A549 (cell line): ENCODE measurements around the gene ZNF410.

Experiments
- BCL3 ChIP-seq: fragments of >200 bp; sonication (Bioruptor Twin); formaldehyde crosslinking; IDR thresholded peaks from 3 replicates; pipeline ENCODE4 v1.6.1; 2016
- EP300 ChIP-seq, 2 experiments: fragments of >200 bp; sonication (Bioruptor Twin); formaldehyde crosslinking; IDR thresholded peaks; 2 replicates in 1 of 2; 3 replicates in 1 of 2; pipeline ENCODE4 v1.6.1; 2016 to 2017
- JUN ChIP-seq, 2 experiments: fragments of >200 bp; sonication (Bioruptor Twin); formaldehyde crosslinking; IDR thresholded peaks; 2 replicates in 1 of 2; 3 replicates in 1 of 2; pipeline ENCODE4 v1.6.1; 2016 to 2017
- JUNB ChIP-seq: fragments of >200 bp; sonication (Bioruptor Twin); formaldehyde crosslinking; IDR thresholded peaks from 2 replicates; pipeline ENCODE4 v1.6.1; 2016
- KDM5A ChIP-seq: fragments of 200-600 bp; sonication (generic); IDR thresholded peaks from 2 replicates; pipeline ENCODE4 v1.6.1; 2016; ENCODE audit warnings: antibody characterized with exemption, mild to moderate bottlenecking
- MAZ ChIP-seq: fragments of 150-350 bp; IDR thresholded peaks from 2 replicates; pipeline ENCODE4 v1.6.1; 2014; ENCODE audit warnings: antibody characterized with exemption, low read depth, low read length, borderline replicate concordance
- PHF8 ChIP-seq: fragments of 200-600 bp; sonication (generic); IDR thresholded peaks from 2 replicates; pipeline ENCODE4 v1.6.1; 2016; ENCODE audit warnings: low read depth, mild to moderate bottlenecking, antibody characterized with exemption, moderate library complexity, borderline replicate concordance
- POLR2A ChIP-seq: IDR thresholded peaks from 2 replicates; pipeline ENCODE4 v1.6.1; 2012; ENCODE audit warnings: mild to moderate bottlenecking, low read length
- POLR2AphosphoS2 ChIP-seq: conservative IDR thresholded peaks from 2 replicates; pipeline ENCODE4 v1.6.1; 2012; ENCODE audit warnings: low read length, improper control_type of control experiment, inconsistent platforms
- ZC3H11A ChIP-seq: fragments of 450-650 bp; IDR thresholded peaks from 2 replicates; pipeline ENCODE4 v1.6.1; 2014; ENCODE audit warnings: antibody characterized with exemption, mild to moderate bottlenecking
- TF ChIP-seq, protein P1 (sequence below): fragments of >200 bp; sonication (Bioruptor Twin); formaldehyde crosslinking; IDR thresholded peaks from 3 replicates; pipeline ENCODE4 v1.5.1; 2016

- TF ChIP-seq MAZ (no peak), EP300 (IDR thresholded peaks at IDR 0.05) (no peak), POLR2A (no peak), POLR2AphosphoS2 (no peak), ZC3H11A (no peak), BCL3 (no peak), JUNB (no peak), JUN (IDR thresholded peaks at IDR 0.05) (no peak), PHF8 (no peak), KDM5A (no peak)
- TF ChIP-seq, protein P1, sequence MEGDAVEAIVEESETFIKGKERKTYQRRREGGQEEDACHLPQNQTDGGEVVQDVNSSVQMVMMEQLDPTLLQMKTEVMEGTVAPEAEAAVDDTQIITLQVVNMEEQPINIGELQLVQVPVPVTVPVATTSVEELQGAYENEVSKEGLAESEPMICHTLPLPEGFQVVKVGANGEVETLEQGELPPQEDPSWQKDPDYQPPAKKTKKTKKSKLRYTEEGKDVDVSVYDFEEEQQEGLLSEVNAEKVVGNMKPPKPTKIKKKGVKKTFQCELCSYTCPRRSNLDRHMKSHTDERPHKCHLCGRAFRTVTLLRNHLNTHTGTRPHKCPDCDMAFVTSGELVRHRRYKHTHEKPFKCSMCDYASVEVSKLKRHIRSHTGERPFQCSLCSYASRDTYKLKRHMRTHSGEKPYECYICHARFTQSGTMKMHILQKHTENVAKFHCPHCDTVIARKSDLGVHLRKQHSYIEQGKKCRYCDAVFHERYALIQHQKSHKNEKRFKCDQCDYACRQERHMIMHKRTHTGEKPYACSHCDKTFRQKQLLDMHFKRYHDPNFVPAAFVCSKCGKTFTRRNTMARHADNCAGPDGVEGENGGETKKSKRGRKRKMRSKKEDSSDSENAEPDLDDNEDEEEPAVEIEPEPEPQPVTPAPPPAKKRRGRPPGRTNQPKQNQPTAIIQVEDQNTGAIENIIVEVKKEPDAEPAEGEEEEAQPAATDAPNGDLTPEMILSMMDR, result no peak
Measured at GRCh38 chr14:73843296-73843695, 43.4 kb upstream of the ZNF410 start.
